Measurements from ENCODE around the gene POLG.

GRCh38 chr15:89374086-89374981 is 39.7 kb upstream of the POLG start:
- no peak for TF ChIP-seq POLR2A (IDR thresholded peaks at IDR 0.05)
- TF ChIP-seq CTCF (IDR thresholded peaks at IDR 0.05) = no peak
